Loucy (cell line): ENCODE measurements around the gene GSG1L.

Source experiments
- H2AFZ ChIP-seq: fragments of 200-600 bp; sonication (generic); 2 replicates; pipeline ENCODE4 v1.6.0; 2016; ENCODE audit warnings: antibody characterized with exemption, mild to moderate bottlenecking, low read length, moderate library complexity
- H3F3A ChIP-seq: fragments of 200-600 bp; 2 replicates; pipeline ENCODE4 v1.6.0; 2016; ENCODE audit warnings: antibody characterized with exemption, low read depth, mild to moderate bottlenecking
- H3K27me3 ChIP-seq: fragments of 200-600 bp; sonication (generic); 2 replicates; pipeline ENCODE4 v1.6.1; 2014; ENCODE audit warnings: low read length, mild to moderate bottlenecking; ENCODE audit not compliant: insufficient read depth, poor library complexity, severe bottlenecking
- H3K36me3 ChIP-seq: fragments of 200-600 bp; sonication (generic); 2 replicates; pipeline ENCODE4 v1.6.1; 2016; ENCODE audit warnings: low read length; ENCODE audit not compliant: insufficient read depth
- H3K4me1 ChIP-seq: fragments of 200-600 bp; sonication (generic); 2 replicates; pipeline ENCODE4 v1.5.1; 2014; ENCODE audit warnings: low read length, mild to moderate bottlenecking; ENCODE audit not compliant: insufficient read depth, poor library complexity, severe bottlenecking
- H3K4me2 ChIP-seq: fragments of 200-600 bp; sonication (generic); 2 replicates; pipeline ENCODE4 v1.6.0; 2014; ENCODE audit warnings: antibody characterized with exemption, low read length, low read depth, mild to moderate bottlenecking; ENCODE audit not compliant: poor library complexity, severe bottlenecking
- H3K4me3 ChIP-seq: fragments of 200-600 bp; sonication (generic); 2 replicates; pipeline ENCODE4 v1.5.1; 2014; ENCODE audit warnings: low read length, mild to moderate bottlenecking, mixed read lengths; ENCODE audit not compliant: poor library complexity, severe bottlenecking
- H3K79me2 ChIP-seq: fragments of 200-600 bp; sonication (generic); 2 replicates; pipeline ENCODE4 v1.6.1; 2014; ENCODE audit warnings: low read length; ENCODE audit not compliant: insufficient read depth
- H3K9ac ChIP-seq: fragments of 200-600 bp; sonication (generic); 2 replicates; pipeline ENCODE4 v1.6.0; 2014; ENCODE audit warnings: mild to moderate bottlenecking, low read depth, low read length, moderate library complexity; ENCODE audit not compliant: poor library complexity, severe bottlenecking
- H3K9me2 ChIP-seq: fragments of 200-600 bp; sonication (generic); replicated peaks from 2 replicates; pipeline ENCODE4 v1.6.1; 2016; ENCODE audit warnings: low read depth, low read length, mixed read lengths
- H3K9me3 ChIP-seq: fragments of 200-600 bp; sonication (generic); 2 replicates; pipeline ENCODE4 v1.6.1; 2014; ENCODE audit warnings: mild to moderate bottlenecking, antibody characterized with exemption, low read length, low read depth; ENCODE audit not compliant: insufficient read depth
- H4K20me1 ChIP-seq: fragments of 200-600 bp; sonication (generic); 2 replicates; pipeline ENCODE4 v1.6.0; 2014; ENCODE audit warnings: antibody characterized with exemption, low read length, mild to moderate bottlenecking; ENCODE audit not compliant: insufficient read depth, poor library complexity, severe bottlenecking
- CTCF ChIP-seq: fragments of 200-600 bp; sonication (generic); conservative IDR thresholded peaks from 2 replicates; pipeline ENCODE4 v1.5.1; 2014; ENCODE audit warnings: mild to moderate bottlenecking, antibody characterized with exemption, low read length
- EZH2phosphoT487 ChIP-seq: fragments of 200-600 bp; IDR thresholded peaks from 2 replicates; pipeline ENCODE4 v1.6.1; 2018; ENCODE audit warnings: antibody characterized with exemption, mild to moderate bottlenecking, moderate library complexity, borderline replicate concordance

The GSG1L gene

GRCh38 chr16:28106467-28107215 is 43.1 kb upstream of the GSG1L start:
- Histone ChIP-seq H4K20me1 (no peaks in the 10 kb centered on the region), H2AFZ (no peak overlapping the region), H3K4me1 (no peaks in the 10 kb centered on the region), H3K4me2 (no peak overlapping the region), H3F3A (no peaks in the 10 kb centered on the region), H3K9me3 (no peaks in the 10 kb centered on the region), H3K9me2 (no peaks in the 10 kb centered on the region), H3K27me3 (no peaks in the 10 kb centered on the region), H3K79me2 (no peaks in the 10 kb centered on the region), H3K36me3 (peaks cover 96% of the 10 kb centered on the region; the same call in 1 of the 2 replicates), H3K9ac (no peak overlapping the region), H3K4me3 (no peak overlapping the region)
- TF ChIP-seq EZH2phosphoT487: no peak
- no peak for TF ChIP-seq CTCF

GRCh38 chr16:28105954-28106353 is 42.4 kb upstream of the GSG1L start:
- Histone ChIP-seq H3F3A (no peaks in the 10 kb centered on the region), H4K20me1 (no peaks in the 10 kb centered on the region), H3K9me3 (no peaks in the 10 kb centered on the region)

DNA sequence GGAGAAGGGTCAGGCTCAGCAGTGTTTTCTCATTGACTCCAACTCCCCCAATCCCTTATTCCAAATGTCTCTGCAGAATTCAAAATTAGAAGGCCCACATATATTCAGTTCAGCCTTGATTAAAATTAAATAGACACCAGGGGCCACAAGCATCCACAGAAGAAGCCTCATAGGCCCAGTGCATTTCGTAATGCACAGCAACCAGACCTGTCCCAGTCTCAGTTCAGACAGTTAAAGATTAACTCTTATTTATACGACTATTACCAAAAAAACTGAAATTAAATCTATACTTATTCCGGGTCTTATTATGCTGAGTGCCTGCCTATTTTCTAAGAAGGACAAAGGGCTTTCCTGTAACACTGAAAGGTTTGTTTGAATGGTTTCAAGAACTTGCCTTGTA is 41.8 kb upstream of the GSG1L start:
- Histone ChIP-seq H3K4me3 (no peak overlapping the region), H3K36me3 (peaks cover 99% of the 10 kb centered on the region; the same call in 1 of the 2 replicates), H3F3A (no peaks in the 10 kb centered on the region), H3K27me3 (no peaks in the 10 kb centered on the region), H3K9me3 (no peaks in the 10 kb centered on the region), H4K20me1 (no peaks in the 10 kb centered on the region), H3K9ac (no peak overlapping the region), H3K9me2 (no peaks in the 10 kb centered on the region), H2AFZ (no peak overlapping the region), H3K4me1 (no peaks in the 10 kb centered on the region), H3K79me2 (no peaks in the 10 kb centered on the region), H3K4me2 (no peak overlapping the region)
- TF ChIP-seq EZH2phosphoT487 (no peak), CTCF (no peak)

More at GRCh38 chr16:28105954-28106353, 42.4 kb upstream of the GSG1L start:
- Histone ChIP-seq H3K79me2 (no peaks in the 10 kb centered on the region), H3K27me3 (no peaks in the 10 kb centered on the region), H3K9me2 (no peaks in the 10 kb centered on the region), H3K9ac (no peak overlapping the region), H3K4me1 (no peaks in the 10 kb centered on the region), H3K4me2 (no peak overlapping the region), H2AFZ (no peak overlapping the region), H3K36me3 (peaks cover 98% of the 10 kb centered on the region; the same call in 1 of the 2 replicates), H3K4me3 (no peak overlapping the region)
- TF ChIP-seq CTCF (no peak), EZH2phosphoT487 (no peak)
